Measurements from ENCODE around the gene KIAA0825.

DNA sequence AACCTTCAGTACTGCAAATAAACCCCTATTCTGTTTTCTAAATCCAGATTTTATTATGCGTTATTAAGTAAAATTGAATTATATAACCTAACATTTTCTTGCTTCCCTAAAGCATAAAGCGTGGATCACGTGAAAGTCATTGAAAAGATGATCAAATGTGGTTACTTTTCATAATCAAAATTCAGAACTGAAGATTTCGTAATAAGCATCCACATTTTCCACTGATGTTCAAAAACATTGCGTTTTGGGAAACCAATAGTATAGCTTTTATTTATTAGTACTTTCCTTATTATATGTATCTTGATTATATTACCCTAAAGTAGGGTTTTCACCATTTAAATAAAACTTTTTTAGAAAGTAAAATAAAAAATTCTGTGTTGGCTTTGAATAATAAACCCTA, 1.9 kb upstream of the KIAA0825 start:
- TF ChIP-seq, protein P1, sequence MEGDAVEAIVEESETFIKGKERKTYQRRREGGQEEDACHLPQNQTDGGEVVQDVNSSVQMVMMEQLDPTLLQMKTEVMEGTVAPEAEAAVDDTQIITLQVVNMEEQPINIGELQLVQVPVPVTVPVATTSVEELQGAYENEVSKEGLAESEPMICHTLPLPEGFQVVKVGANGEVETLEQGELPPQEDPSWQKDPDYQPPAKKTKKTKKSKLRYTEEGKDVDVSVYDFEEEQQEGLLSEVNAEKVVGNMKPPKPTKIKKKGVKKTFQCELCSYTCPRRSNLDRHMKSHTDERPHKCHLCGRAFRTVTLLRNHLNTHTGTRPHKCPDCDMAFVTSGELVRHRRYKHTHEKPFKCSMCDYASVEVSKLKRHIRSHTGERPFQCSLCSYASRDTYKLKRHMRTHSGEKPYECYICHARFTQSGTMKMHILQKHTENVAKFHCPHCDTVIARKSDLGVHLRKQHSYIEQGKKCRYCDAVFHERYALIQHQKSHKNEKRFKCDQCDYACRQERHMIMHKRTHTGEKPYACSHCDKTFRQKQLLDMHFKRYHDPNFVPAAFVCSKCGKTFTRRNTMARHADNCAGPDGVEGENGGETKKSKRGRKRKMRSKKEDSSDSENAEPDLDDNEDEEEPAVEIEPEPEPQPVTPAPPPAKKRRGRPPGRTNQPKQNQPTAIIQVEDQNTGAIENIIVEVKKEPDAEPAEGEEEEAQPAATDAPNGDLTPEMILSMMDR (IDR thresholded peaks at IDR 0.05; ENCODE audit: low read depth, low read length, poor library complexity, severe bottlenecking), result no peak
- TF ChIP-seq EZH2phosphoT487 (IDR thresholded peaks at IDR 0.05; ENCODE audit: borderline replicate concordance, low read length), result no peak
